ENCODE measurements around the gene ATP7A. TPM values are rescaled to one million over a fixed set of nuclear protein-coding genes. Genes with fewer than 3 reads are reported as not detected.

The ATP7A gene
- total RNA-seq, 1 experiment from 2014 or later = 2.1 TPM

GRCh38 chrX:77975755-77976154, 65.3 kb downstream of the ATP7A start:
- H3K4ac ChIP-seq (ENCODE audit: low read depth, low read length) = no peak overlapping the region
- no peak overlapping the region for H3K23ac ChIP-seq (ENCODE audit: insufficient read length, low read depth, low read length)
- no peak overlapping the region for H4K91ac ChIP-seq (ENCODE audit: insufficient read length, low read depth, low read length)
- no peak overlapping the region for H4K5ac ChIP-seq (ENCODE audit: insufficient read length, low read depth, low read length)
- H3K9me3 Mint-ChIP-seq = peaks cover 52 to 55% of the 10 kb centered on the region in 2 experiments
- no peaks in the 10 kb centered on the region for H4K20me1 ChIP-seq (ENCODE audit: control insufficient read depth, insufficient read depth, insufficient read length)
- H3T11ph ChIP-seq (ENCODE audit: low read length) = no peak overlapping the region
- H2BK15ac ChIP-seq (ENCODE audit: low read depth, low read length) = no peak overlapping the region
- no peak overlapping the region for H3K18ac ChIP-seq (ENCODE audit: insufficient read length, low read depth, low read length)
- H2BK12ac ChIP-seq (ENCODE audit: insufficient read length, low read depth, low read length) = no peak overlapping the region
- H3K27me3 Mint-ChIP-seq (ENCODE audit: low read depth) = no peaks in the 10 kb centered on the region
- no peaks in the 10 kb centered on the region for H3K23me2 ChIP-seq (ENCODE audit: insufficient read length, low read depth, low read length, poor library complexity, severe bottlenecking)
- TF ChIP-seq CTCF (conservative IDR thresholded peaks at IDR 0.05) = no peak
- no peaks in the 10 kb centered on the region for H3K79me1 ChIP-seq (ENCODE audit: insufficient read depth, low read depth, low read length, poor library complexity, severe bottlenecking)
- H2AFZ ChIP-seq (ENCODE audit: low read length) = no peak overlapping the region
- no peaks in the 10 kb centered on the region for H3K9me3 ChIP-seq (ENCODE audit: control insufficient read depth, low read depth, low read length)
- no peak overlapping the region for H3K4me3 Mint-ChIP-seq
- H4K8ac ChIP-seq (replicated peaks; ENCODE audit: insufficient read length, low read depth, low read length) = no peak overlapping the region
- no peak overlapping the region for H3K27ac ChIP-seq (ENCODE audit: insufficient read length, low read depth, low read length)
- no peak overlapping the region for H2BK120ac ChIP-seq (ENCODE audit: low read depth, low read length, poor library complexity, severe bottlenecking)
- no peak overlapping the region for H3K4me2 ChIP-seq (ENCODE audit: insufficient read depth, insufficient read length, low read length)
- H2BK20ac ChIP-seq (ENCODE audit: low read depth, low read length, poor library complexity, severe bottlenecking) = no peak overlapping the region
- no peak overlapping the region for H3K27ac Mint-ChIP-seq
- no peak overlapping the region for H3K9ac ChIP-seq (ENCODE audit: extremely low read depth, insufficient read length, low read length)
- WGBS (ENCODE audit: extremely low coverage, insufficient read length, low lambda C conversion rate) = no CpG with 5 or more reads among the region's 2 CpGs
- H3K36me3 Mint-ChIP-seq (ENCODE audit: insufficient read depth in 1 of 3, low read depth in 3 of 3) = no peaks in the 10 kb centered on the region
- no peaks in the 10 kb centered on the region for H3K4me1 ChIP-seq (ENCODE audit: insufficient read depth, low read length)
- H2AK5ac ChIP-seq (ENCODE audit: insufficient read length, low read length) = no peak overlapping the region
- no peak overlapping the region for H3K56ac ChIP-seq (ENCODE audit: insufficient read length, low read depth, low read length)
- DNase-seq = no peak
- no peaks in the 10 kb centered on the region for H3K27me3 ChIP-seq (ENCODE audit: insufficient read depth, low read length)
- no peak overlapping the region for H2BK5ac ChIP-seq (ENCODE audit: insufficient read length, low read length)
- H3K4me1 Mint-ChIP-seq = no peaks in the 10 kb centered on the region
- H3K79me2 ChIP-seq (ENCODE audit: insufficient read depth, low read length) = no peaks in the 10 kb centered on the region
- H3K14ac ChIP-seq (ENCODE audit: insufficient read depth, low read length) = no peak overlapping the region
